ENCODE data around the gene KPNB1. TPM values are rescaled to one million over a fixed set of nuclear protein-coding genes. Genes with fewer than 3 reads are reported as not detected.

Gene KPNB1
- total and polyA plus RNA-seq, 7 donors = 78.0 to 323 (median 192) TPM

DNA sequence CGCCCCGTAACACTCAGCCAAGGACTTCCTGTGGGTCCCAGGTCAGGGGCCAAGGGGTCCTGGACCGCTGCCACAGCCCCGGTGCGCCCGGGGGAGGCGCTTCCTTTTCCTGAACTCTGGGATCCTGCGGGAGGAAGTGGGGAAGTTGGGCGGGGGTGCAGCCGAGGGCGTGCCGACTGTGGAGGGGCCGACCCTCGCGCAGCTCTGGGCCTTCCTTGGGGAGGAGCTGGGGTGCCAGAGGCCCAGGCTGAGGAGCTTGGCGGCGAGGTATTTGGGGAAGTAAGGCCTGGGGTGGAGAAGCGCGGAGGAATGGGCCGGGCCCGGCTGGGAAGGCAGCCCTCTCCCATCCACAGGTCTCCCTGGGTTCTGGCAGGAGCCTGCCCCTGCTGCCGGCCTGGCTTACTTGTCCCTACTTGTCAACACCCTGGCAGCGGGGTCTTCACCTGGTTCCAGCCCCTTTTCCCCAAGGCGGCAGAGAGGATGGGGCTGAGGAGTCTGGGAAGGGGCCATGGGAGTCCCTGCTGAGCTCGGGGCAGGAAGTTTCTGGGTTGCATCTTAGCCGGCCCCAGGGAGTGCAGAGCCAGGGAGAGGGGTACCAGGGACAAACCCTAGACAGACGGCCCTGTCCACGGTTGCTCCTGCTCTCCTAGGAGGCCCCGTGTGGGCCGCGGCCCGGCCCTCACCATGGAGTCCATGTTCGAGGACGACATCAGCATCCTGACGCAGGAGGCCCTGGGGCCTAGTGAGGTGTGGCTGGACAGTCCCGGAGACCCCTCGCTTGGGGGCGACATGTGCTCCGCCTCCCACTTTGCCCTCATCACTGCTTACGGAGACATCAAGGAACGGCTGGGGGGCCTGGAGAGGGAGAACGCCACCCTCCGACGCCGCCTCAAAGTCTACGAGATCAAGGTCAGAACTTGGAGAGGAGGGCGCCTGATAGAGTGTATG is 46.0 kb downstream of the KPNB1 start:
- Histone ChIP-seq H3K27ac (peak overlapping the region; percentile 89), H3K4me1 (peaks cover 12% of the 10 kb centered on the region), H3K4me3 (peak overlapping the region; percentile 98), H3K27me3 (ENCODE audit: insufficient read depth in 3 of 3, low read length in 2 of 3) (no peaks in the 10 kb centered on the region), H3K36me3 (ENCODE audit: insufficient read depth in 1 of 2, low read depth in 1 of 2) (peaks cover 0 to 25% of the 10 kb centered on the region in 2 donors), H3K9me3 (no peaks in the 10 kb centered on the region)
- 54 to 59% (median 58%) methylated on average over 46 to 47 of the region's 47 CpGs for WGBS, 3 donors
- peak; percentile 74 to 79 for DNase-seq
- intact Hi-C loops (cut with DNase I) = loop anchor here (5.0 kb wide), 2 partner anchors 107 to 112 kb away; no protein-coding TSS in a partner anchor
- peak in 3 of 4 donors; percentile 2 to 24 (median 19) for ATAC-seq
- TF ChIP-seq, protein P1, sequence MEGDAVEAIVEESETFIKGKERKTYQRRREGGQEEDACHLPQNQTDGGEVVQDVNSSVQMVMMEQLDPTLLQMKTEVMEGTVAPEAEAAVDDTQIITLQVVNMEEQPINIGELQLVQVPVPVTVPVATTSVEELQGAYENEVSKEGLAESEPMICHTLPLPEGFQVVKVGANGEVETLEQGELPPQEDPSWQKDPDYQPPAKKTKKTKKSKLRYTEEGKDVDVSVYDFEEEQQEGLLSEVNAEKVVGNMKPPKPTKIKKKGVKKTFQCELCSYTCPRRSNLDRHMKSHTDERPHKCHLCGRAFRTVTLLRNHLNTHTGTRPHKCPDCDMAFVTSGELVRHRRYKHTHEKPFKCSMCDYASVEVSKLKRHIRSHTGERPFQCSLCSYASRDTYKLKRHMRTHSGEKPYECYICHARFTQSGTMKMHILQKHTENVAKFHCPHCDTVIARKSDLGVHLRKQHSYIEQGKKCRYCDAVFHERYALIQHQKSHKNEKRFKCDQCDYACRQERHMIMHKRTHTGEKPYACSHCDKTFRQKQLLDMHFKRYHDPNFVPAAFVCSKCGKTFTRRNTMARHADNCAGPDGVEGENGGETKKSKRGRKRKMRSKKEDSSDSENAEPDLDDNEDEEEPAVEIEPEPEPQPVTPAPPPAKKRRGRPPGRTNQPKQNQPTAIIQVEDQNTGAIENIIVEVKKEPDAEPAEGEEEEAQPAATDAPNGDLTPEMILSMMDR (IDR thresholded peaks at IDR 0.05) = no peak

DNA sequence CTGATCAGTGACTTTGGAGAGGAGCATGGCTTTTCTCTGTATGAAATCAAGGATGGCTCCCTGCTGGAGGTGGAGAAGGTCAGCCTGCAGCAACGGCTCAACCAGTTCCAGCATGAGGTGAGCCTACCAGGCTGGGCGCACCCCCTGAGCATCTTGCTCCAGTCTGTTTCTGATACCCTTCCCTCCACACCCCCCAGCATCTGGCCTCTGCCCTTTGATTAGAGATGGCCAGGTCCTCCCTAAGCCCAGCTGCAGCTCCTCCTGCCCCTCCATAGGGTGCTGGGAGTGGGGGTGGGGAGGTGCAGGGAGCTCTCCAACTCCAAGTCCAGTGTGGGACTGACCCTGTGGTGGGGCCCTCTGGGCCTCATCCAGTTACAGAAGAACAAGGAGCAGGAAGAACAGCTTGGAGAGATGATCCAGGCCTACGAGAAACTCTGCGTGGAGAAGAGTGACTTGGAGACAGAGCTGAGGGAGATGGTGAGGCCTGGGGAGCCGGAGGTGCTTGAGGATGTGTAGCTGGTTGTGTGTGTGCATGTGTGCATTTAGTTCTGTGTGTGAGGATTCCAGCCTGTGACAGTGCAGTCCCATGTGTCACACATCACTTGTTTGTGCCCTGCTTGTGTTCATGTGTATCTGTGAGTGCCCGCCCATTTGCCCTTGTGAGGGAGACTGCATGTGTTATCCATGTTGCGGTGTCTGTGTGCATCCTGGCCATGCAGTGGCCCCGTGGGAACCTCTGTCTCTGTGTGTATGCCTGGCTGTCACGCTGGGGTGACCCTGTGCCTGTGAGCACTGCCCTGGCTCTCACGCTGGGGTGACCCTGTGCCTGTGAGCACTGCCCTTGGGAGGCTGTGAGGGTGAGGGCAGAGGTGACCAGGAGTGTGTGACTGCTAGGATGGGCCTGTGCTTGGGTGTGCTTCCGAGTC is 47.3 kb downstream of the KPNB1 start:
- TF ChIP-seq, protein P1 (IDR thresholded peaks at IDR 0.05) = no peak
- no peak for DNase-seq
- Histone ChIP-seq H3K4me3 (no peak overlapping the region), H3K4me1 (peaks cover 12% of the 10 kb centered on the region), H3K9me3 (no peaks in the 10 kb centered on the region), H3K27me3 (ENCODE audit: insufficient read depth in 3 of 3, low read length in 2 of 3) (no peaks in the 10 kb centered on the region), H3K27ac (no peak overlapping the region), H3K36me3 (ENCODE audit: insufficient read depth in 1 of 2, low read depth in 1 of 2) (peaks cover 0 to 29% of the 10 kb centered on the region in 2 donors)
- WGBS, 3 donors = 69 to 74% (median 71%) methylated on average over 11 of the region's 11 CpGs
- ATAC-seq = no peak
- intact Hi-C loops (cut with DNase I) = loop anchor here (5.0 kb wide), 2 partner anchors 105 to 110 kb away; no protein-coding TSS in a partner anchor

GRCh38 chr17:47697906-47698711 is 48.4 kb downstream of the KPNB1 start:
- ATAC-seq (no peak), DNase-seq (no peak)
- TF ChIP-seq, protein P1 (IDR thresholded peaks at IDR 0.05) = no peak
- Histone ChIP-seq H3K27me3 (ENCODE audit: insufficient read depth in 3 of 3, low read length in 2 of 3) (no peaks in the 10 kb centered on the region), H3K27ac (no peak overlapping the region), H3K36me3 (ENCODE audit: insufficient read depth in 1 of 2, low read depth in 1 of 2) (peaks cover 0 to 32% of the 10 kb centered on the region in 2 donors), H3K4me3 (no peak overlapping the region), H3K9me3 (no peaks in the 10 kb centered on the region), H3K4me1 (peaks cover 6% of the 10 kb centered on the region)
- WGBS, 3 donors = 70 to 82% (median 80%) methylated on average over 9 of the region's 9 CpGs
- intact Hi-C loops (cut with DNase I) = loop anchor here (5.0 kb wide), 2 partner anchors 104 to 109 kb away; no protein-coding TSS in a partner anchor
